LoVo (cell line): ENCODE results near the gene SELENOM.
A peak's percentile ranks its signal among the peaks of the same experiment; 100 is the strongest.

Experiments
- DNase-seq: peaks from one replicate; pipeline ENCODE4 v3.0.0-alpha.2; 2016; ENCODE audit warnings: low spot score

Gene SELENOM

GRCh38 chr22:31091106-31091975 is 16.0 kb downstream of the SELENOM start:
- no peak for DNase-seq

- no peak for DNase-seq
These were observed 16.9 kb downstream of the SELENOM start for GRCh38 chr22:31090217-31091085.

- DNase-seq: no peak
These were observed 17.9 kb downstream of the SELENOM start for GRCh38 chr22:31089160-31090100.

- no peak for DNase-seq
These were observed 19.0 kb downstream of the SELENOM start for GRCh38 chr22:31088233-31088986.

GRCh38 chr22:31087744-31088215 is 19.6 kb downstream of the SELENOM start:
- DNase-seq: no peak

- no peak for DNase-seq
These were observed 20.6 kb downstream of the SELENOM start for GRCh38 chr22:31086703-31087330.

- DNase-seq: no peak
These were observed 21.4 kb downstream of the SELENOM start for GRCh38 chr22:31085928-31086327.

GRCh38 chr22:31085493-31085824 is 21.9 kb downstream of the SELENOM start:
- no peak for DNase-seq

GRCh38 chr22:31084811-31085492 is 22.4 kb downstream of the SELENOM start:
- peak; percentile 81 for DNase-seq

GRCh38 chr22:31083923-31084810 is 23.2 kb downstream of the SELENOM start:
- no peak for DNase-seq

- peak; percentile 20 for DNase-seq
These were observed 24.0 kb downstream of the SELENOM start for GRCh38 chr22:31083377-31083768.

- peak; percentile 17 for DNase-seq
These were observed 24.6 kb downstream of the SELENOM start for GRCh38 chr22:31082606-31083376.

GRCh38 chr22:31081963-31082605 is 25.3 kb downstream of the SELENOM start:
- no peak for DNase-seq

GRCh38 chr22:31080848-31081649 is 26.3 kb downstream of the SELENOM start, which contains the start of gene SMTN:
Gene SMTN, plus strand, starts transcription at chr22:31081318. Its CDS starts 1,941 bp downstream, at chr22:31083259.
- peak; percentile 92 for DNase-seq

- DNase-seq: no peak
These were observed 27.1 kb downstream of the SELENOM start for GRCh38 chr22:31080164-31080847.

GRCh38 chr22:31079095-31079642 is 28.2 kb downstream of the SELENOM start:
- no peak for DNase-seq
